H1 (cell line): ENCODE measurements around the gene LYPD3. TPM values are rescaled to one million over a fixed set of nuclear protein-coding genes. Genes with fewer than 3 reads are reported as not detected.
A peak's percentile ranks its signal among the peaks of the same experiment; 100 is the strongest.

ENCODE experiments used
- CTCF ChIA-PET: fragments of 300-600 bp; sonication (Branson Sonifier 250); formaldehyde crosslinking; loops from one replicate; lab custom pipeline; 2021; ENCODE audit not compliant: partially characterized antibody; lab: Charles Lee
- POLR2A ChIA-PET: fragments of 300-600 bp; sonication (Branson Sonifier 250); formaldehyde crosslinking; loops from one replicate; lab custom pipeline; 2021; ENCODE audit warnings: inconsistent platforms; ENCODE audit not compliant: partially characterized antibody; lab: Charles Lee
- DNase-seq, 2 experiments: peaks; one replicate each; pipeline versions ENCODE4 v3.0.0 to v3.0.0-alpha.2; 2010 to 2022; ENCODE audit warnings: low spot score in 2 of 2, low read depth in 1 of 2, mixed read lengths in 1 of 2
- FAIRE-seq: peaks from 2 replicates; lab custom pipeline; 2011; peaks lifted over from hg19 to GRCh38; lab: Jason Lieb, UNC
- H2AFZ ChIP-seq: 2 replicates; pipeline ENCODE4 v1.8.1; 2012; ENCODE audit warnings: low read length, inconsistent platforms
- H2AK5ac ChIP-seq: 2 replicates; pipeline ENCODE4 v1.6.1; 2013; ENCODE audit warnings: low read depth, low read length
- H2BK120ac ChIP-seq: replicated peaks from 2 replicates; pipeline ENCODE3; 2013; ENCODE audit warnings: low read depth, low read length, inconsistent platforms
- H2BK12ac ChIP-seq: 2 replicates; pipeline ENCODE4 v1.6.1; 2013; ENCODE audit warnings: low read depth, low read length
- H2BK15ac ChIP-seq: 2 replicates; pipeline ENCODE4 v1.6.1; 2013; ENCODE audit warnings: low read length
- H2BK20ac ChIP-seq: 2 replicates; pipeline ENCODE4 v1.6.1; 2013; ENCODE audit warnings: low read length
- H2BK5ac ChIP-seq: 2 replicates; pipeline ENCODE4 v1.6.1; 2013; ENCODE audit warnings: low read depth, low read length
- H3K14ac ChIP-seq: 2 replicates; pipeline ENCODE4 v1.6.1; 2013; ENCODE audit warnings: inconsistent platforms; ENCODE audit not compliant: insufficient read length
- H3K18ac ChIP-seq: 2 replicates; pipeline ENCODE4 v1.6.1; 2013; ENCODE audit warnings: low read length; ENCODE audit errors: extremely low read depth
- H3K23ac ChIP-seq: 2 replicates; pipeline ENCODE4 v1.6.1; 2013; ENCODE audit warnings: inconsistent platforms; ENCODE audit not compliant: insufficient read length
- H3K23me2 ChIP-seq: 2 replicates; pipeline ENCODE4 v1.6.1; 2013; ENCODE audit warnings: low read depth, low read length
- H3K27ac ChIP-seq: 2 replicates; pipeline ENCODE4 v1.6.1; 2011; ENCODE audit warnings: low read depth, low read length, inconsistent platforms
- H3K27me3 ChIP-seq, 4 experiments: replicated peaks in 1 of 4; 1 replicate in 1 of 4; 2 replicates in 3 of 4; pipeline versions ENCODE4 v1.6.1 to v1.8.1; 2011 to 2013; ENCODE audit warnings: low read length in 3 of 4, mild to moderate bottlenecking in 3 of 4, inconsistent platforms in 2 of 4, mixed read lengths in 2 of 4, moderate library complexity in 1 of 4; ENCODE audit not compliant: control insufficient read depth in 3 of 4, insufficient read depth in 3 of 4; ENCODE audit errors: extremely low read depth in 1 of 4
- H3K36me3 ChIP-seq, 4 experiments: 2 replicates each; pipeline versions ENCODE4 v1.6.1 to v1.8.1; 2011 to 2013; ENCODE audit warnings: mild to moderate bottlenecking in 4 of 4, low read length in 3 of 4, moderate library complexity in 2 of 4, control low read depth in 1 of 4, inconsistent platforms in 1 of 4; ENCODE audit not compliant: insufficient read depth in 4 of 4, control insufficient read depth in 2 of 4
- H3K4ac ChIP-seq: replicated peaks from 2 replicates; pipeline ENCODE3; 2013; ENCODE audit warnings: low read length, low read depth, mixed read lengths, inconsistent platforms; ENCODE audit not compliant: insufficient read length
- H3K4me1 ChIP-seq, 4 experiments: replicated peaks in 1 of 4; 1 replicate in 1 of 4; 2 replicates in 3 of 4; pipeline versions ENCODE4 v1.6.1 to v1.8.1; 2011 to 2013; ENCODE audit warnings: low read length in 3 of 4, inconsistent platforms in 2 of 4, mixed read lengths in 1 of 4; ENCODE audit not compliant: insufficient read depth in 4 of 4, control insufficient read depth in 3 of 4
- H3K4me2 ChIP-seq, 2 experiments: 2 replicates each; pipeline versions ENCODE4 v1.6.1 to v1.8.1; 2011 to 2013; ENCODE audit warnings: low read depth in 2 of 2, low read length in 2 of 2, control low read depth in 1 of 2, inconsistent platforms in 1 of 2, mild to moderate bottlenecking in 1 of 2; ENCODE audit not compliant: insufficient read depth in 1 of 2
- H3K4me3 ChIP-seq, 4 experiments: fragments of 200-600, 300-600 bp in 1 of 4; sonication (generic), shearing (Covaris generic), sonication (Bioruptor Twin) in 1 of 4; 2 replicates each; pipeline versions ENCODE4 v1.5.1 to v1.8.1; 2011 to 2016; ENCODE audit warnings: low read length in 4 of 4, low read depth in 3 of 4, control low read depth in 2 of 4, inconsistent platforms in 2 of 4, mild to moderate bottlenecking in 2 of 4, mixed read lengths in 1 of 4, moderate library complexity in 1 of 4; ENCODE audit not compliant: insufficient read depth in 2 of 4; ENCODE audit errors: extremely low read depth in 1 of 4
- H3K56ac ChIP-seq: replicated peaks from 2 replicates; pipeline ENCODE3; 2013; ENCODE audit warnings: low read depth, mild to moderate bottlenecking, mixed read lengths, low read length, inconsistent platforms; ENCODE audit not compliant: insufficient read length
- H3K79me1 ChIP-seq: 2 replicates; pipeline ENCODE4 v1.6.1; 2013; ENCODE audit warnings: low read depth, low read length, control low read depth
- H3K79me2 ChIP-seq, 2 experiments: 2 replicates each; pipeline versions ENCODE4 v1.6.1 to v1.8.1; 2012 to 2013; ENCODE audit warnings: low read length in 2 of 2, mild to moderate bottlenecking in 2 of 2, inconsistent platforms in 1 of 2; ENCODE audit not compliant: insufficient read depth in 2 of 2, control insufficient read depth in 1 of 2
- H3K9ac ChIP-seq, 4 experiments: replicated peaks in 1 of 4; 1 replicate in 1 of 4; 2 replicates in 3 of 4; pipeline versions ENCODE4 v1.6.1 to v1.8.1; 2011 to 2013; ENCODE audit warnings: low read depth in 3 of 4, low read length in 3 of 4, control low read depth in 2 of 4, mild to moderate bottlenecking in 2 of 4, moderate library complexity in 2 of 4, inconsistent platforms in 1 of 4; ENCODE audit errors: extremely low read depth in 1 of 4
- H3K9me3 ChIP-seq, 2 experiments: 2 replicates each; pipeline versions ENCODE4 v1.6.1 to v1.8.1; 2012 to 2013; ENCODE audit warnings: mild to moderate bottlenecking in 2 of 2, moderate library complexity in 2 of 2, control low read depth in 1 of 2, inconsistent platforms in 1 of 2, low read depth in 1 of 2, low read length in 1 of 2, mixed read lengths in 1 of 2; ENCODE audit not compliant: insufficient read depth in 2 of 2
- H4K20me1 ChIP-seq, 2 experiments: replicated peaks in 1 of 2; 2 replicates each; pipeline versions ENCODE3 to v1.8.1; 2011 to 2013; ENCODE audit warnings: inconsistent platforms in 2 of 2, low read length in 2 of 2, mild to moderate bottlenecking in 1 of 2; ENCODE audit not compliant: insufficient read depth in 2 of 2, control insufficient read depth in 1 of 2
- H4K5ac ChIP-seq: 2 replicates; pipeline ENCODE4 v1.6.1; 2013; ENCODE audit warnings: low read length, low read depth, mixed read lengths, inconsistent platforms; ENCODE audit not compliant: insufficient read length
- H4K8ac ChIP-seq: 2 replicates; pipeline ENCODE4 v1.8.0; 2013; ENCODE audit warnings: mild to moderate bottlenecking, moderate library complexity, low read length, inconsistent platforms; ENCODE audit not compliant: insufficient read depth; ENCODE audit errors: extremely low read depth
- H4K91ac ChIP-seq: replicated peaks from 2 replicates; pipeline ENCODE3; 2013; ENCODE audit warnings: low read length, mixed read lengths, inconsistent platforms; ENCODE audit not compliant: insufficient read length
- ATF3 ChIP-seq: IDR thresholded peaks from 2 replicates; pipeline ENCODE4 v1.6.1; 2011; ENCODE audit warnings: low read depth, mild to moderate bottlenecking, low read length; ENCODE audit not compliant: insufficient read depth
- CBX8 ChIP-seq: fragments of 300-800, 300-1000 bp; sonication (generic); IDR thresholded peaks from 2 replicates; pipeline ENCODE4 v1.7.1; 2016; ENCODE audit warnings: low read depth, low read length, borderline replicate concordance
- KDM4A ChIP-seq: IDR thresholded peaks from one replicate; pipeline ENCODE4 v1.7.1; 2012; ENCODE audit warnings: low read depth, mild to moderate bottlenecking, moderate library complexity, low read length, inconsistent platforms; ENCODE audit not compliant: severe bottlenecking
- MAX ChIP-seq: IDR thresholded peaks from 2 replicates; pipeline ENCODE4 v1.6.1; 2012; ENCODE audit warnings: inconsistent platforms
- PHF8 ChIP-seq: fragments of 200-600 bp; sonication (generic); conservative IDR thresholded peaks from 2 replicates; pipeline ENCODE4 v1.7.1; 2012; ENCODE audit warnings: low read depth, mild to moderate bottlenecking, inconsistent platforms, low read length, moderate library complexity
- POLR2A ChIP-seq, 2 experiments: IDR thresholded peaks; 1 replicate in 1 of 2; 2 replicates in 1 of 2; pipeline ENCODE4 v1.6.1; 2011; ENCODE audit warnings: low read depth in 2 of 2, low read length in 2 of 2, mild to moderate bottlenecking in 2 of 2; ENCODE audit errors: control extremely low read depth in 1 of 2
- SIN3A ChIP-seq, 2 experiments: IDR thresholded peaks in 1 of 2; conservative IDR thresholded peaks in 1 of 2; 2 replicates each; pipeline ENCODE4 v1.6.1; 2011 to 2012; ENCODE audit warnings: low read length in 2 of 2, improper control_type of control experiment in 1 of 2, low read depth in 1 of 2, mild to moderate bottlenecking in 1 of 2
- SP4 ChIP-seq: IDR thresholded peaks from 2 replicates; pipeline ENCODE4 v1.6.1; 2012; ENCODE audit warnings: low read length, inconsistent platforms
- USF2 ChIP-seq: IDR thresholded peaks from 2 replicates; pipeline ENCODE4 v1.6.1; 2011; ENCODE audit warnings: low read length, improper control_type of control experiment
- WGBS, 2 experiments: shearing (Covaris generic) in 1 of 2; methylation state at CpG; one replicate each; pipeline versions ENCODE4 v1.1.6 to v1.1.7; 2013 to 2015; ENCODE audit warnings: low lambda C conversion rate in 2 of 2, mixed read lengths in 2 of 2, inconsistent platforms in 1 of 2, low coverage in 1 of 2, missing lambda C conversion rate in 1 of 2; ENCODE audit not compliant: insufficient replicate concordance in 2 of 2, insufficient coverage in 1 of 2, insufficient read length in 1 of 2; ENCODE audit errors: extremely low coverage in 1 of 2, missing lambda C conversion rate in 1 of 2; 5-methylcytosine and 5-hydroxymethylcytosine counted together
- polyA plus RNA-seq, 7 experiments: library from polyadenylated mRNA; depleted of rRNA in 3 of 7; stranded (reverse) in 5 of 7; unstranded in 2 of 7; fragments of >200 nt in 5 of 7; fragments of 200-250 nt in 2 of 7; gene quantifications; 1 replicate in 5 of 7; 2 replicates in 1 of 7; 4 replicates in 1 of 7; pipeline versions ENCODE4 v1.2.1 to v1.2.3, GENCODE V29; 2011 to 2013; ENCODE audit warnings: missing spikeins in 2 of 7, mixed read lengths in 2 of 7
- total RNA-seq: library from RNA; stranded (reverse); fragmentation: NEBNext Ultra II Directional; extraction: Animal tissue kit (Norgen Biotek cat#: 25700); gene quantifications from 2 replicates; pipeline ENCODE4 v1.2.1, GENCODE V29; 2021

Gene LYPD3
- total and polyA plus RNA-seq, 2 of the 8 experiments (the other 6 are each of a cell fraction or from before 2014, with no cell fraction given): 4.1 to 16.4 TPM

DNA sequence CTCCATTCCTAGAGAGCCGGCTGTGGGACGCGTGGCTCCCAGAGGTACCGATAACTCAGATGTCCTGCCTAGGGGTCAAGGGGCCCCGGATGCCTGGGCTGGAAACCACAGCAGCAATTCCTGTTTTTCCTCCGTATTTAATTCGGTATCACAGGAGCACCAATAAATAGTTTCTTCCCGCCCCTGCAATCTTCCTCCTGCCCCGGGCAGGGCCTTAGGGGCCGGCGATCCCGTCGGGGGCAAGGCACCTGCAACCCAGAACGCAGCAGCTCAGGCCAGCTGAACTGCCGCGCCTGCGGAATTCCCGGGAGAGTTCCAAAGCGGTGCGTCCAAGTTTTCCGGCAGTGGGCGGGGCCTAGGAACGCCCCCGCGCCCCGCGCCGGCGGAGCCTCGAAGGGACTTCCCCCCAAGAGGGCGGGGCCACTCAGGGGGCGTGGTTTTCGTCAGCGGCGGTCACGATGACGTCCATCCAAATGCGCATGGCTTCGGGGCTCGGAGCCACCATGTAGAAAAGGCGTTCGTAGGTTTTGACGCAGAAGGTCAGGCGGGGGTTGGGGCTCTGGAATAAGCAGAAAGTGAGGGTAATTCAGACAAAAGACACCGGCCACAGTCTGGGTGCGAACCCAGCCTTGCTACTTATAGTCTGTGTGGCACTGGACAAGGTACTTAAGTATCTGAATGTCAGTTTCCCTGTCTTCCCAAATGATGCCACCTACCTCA is 9.7 kb upstream of the LYPD3 start:
- Histone ChIP-seq H3K27me3 (no peaks in the 10 kb centered on the region; a peak in 3 of 7 replicates), H3K4ac (no peak overlapping the region), H3K9ac (peak overlapping the region in 2 of 4 experiments; percentile 26 to 58; a peak in 4 of 7 replicates), H3K4me2 (peak overlapping the region; percentile 71 to 74), H3K79me2 (no peaks in the 10 kb centered on the region), H2AFZ (peak overlapping the region; percentile 95), H2AK5ac (no peak overlapping the region), H4K5ac (peak overlapping the region; percentile 47), H3K4me3 (peak overlapping the region; percentile 30 to 55 (median 40); a peak in 7 of 8 replicates), H3K56ac (no peak overlapping the region), H3K14ac (no peak overlapping the region), H2BK120ac (no peak overlapping the region), H3K23ac (no peak overlapping the region), H3K23me2 (0 out of 2 replicates have a peak, but pooled peaks cover 3% of the 10 kb centered on the region), H2BK12ac (no peak overlapping the region), H4K91ac (peak overlapping the region; percentile 44), H4K8ac (peak overlapping the region; percentile 96; the same call in 1 of the 2 replicates), H2BK15ac (no peak overlapping the region), H3K9me3 (no peaks in the 10 kb centered on the region), H3K18ac (peak overlapping the region; percentile 93), H3K4me1 (peaks cover 0 to 2% (median 0%) of the 10 kb centered on the region in 4 experiments; a peak in 3 of 7 replicates), H3K36me3 (no peaks in the 10 kb centered on the region), H4K20me1 (no peaks in the 10 kb centered on the region), H3K79me1 (no peaks in the 10 kb centered on the region), H2BK5ac (no peak overlapping the region), H2BK20ac (no peak overlapping the region), H3K27ac (no peak overlapping the region)
- FAIRE-seq (no peak), DNase-seq (peak; percentile 84 to 100)
- 10% methylated on average over 33 of the region's 46 CpGs; no CpG with 5 or more reads in 1 of the 2 experiments for WGBS, 2 experiments
- ChIA-PET CTCF (interaction anchor here (0.7 to 1.8 kb wide), 3 partner anchors 15 to 44 kb away, joined by 3 to 7 read pairs (median 4); no protein-coding TSS in a partner anchor), POLR2A (interaction anchor here (0.9 to 3.1 kb wide), 6 partner anchors 11 to 1614 kb away, joined by 3 to 23 read pairs (median 3); partner anchors contain the start of gene LYPD3)
- TF ChIP-seq POLR2A (IDR thresholded peaks at IDR 0.05; ENCODE audit: control extremely low read depth in 1 of 2, low read depth in 2 of 2, low read length in 2 of 2): peak in 1 of 2 experiments; percentile 60; a peak in 2 of 3 replicates
- no peak for TF ChIP-seq CBX8
- TF ChIP-seq PHF8: peak; percentile 54; the same call in 1 of the 2 replicates
- TF ChIP-seq SIN3A (conservative IDR thresholded peaks at IDR 0.05 in 1 of 2, IDR thresholded peaks at IDR 0.05 in 1 of 2; ENCODE audit: low read depth in 1 of 2, low read length in 2 of 2): no peak
- peak; percentile 39 for TF ChIP-seq KDM4A
- peak; percentile 82 for TF ChIP-seq MAX
- TF ChIP-seq SP4: peak; percentile 66; the same call in 1 of the 2 replicates
- TF ChIP-seq ATF3: no peak
- TF ChIP-seq USF2: no peak
